GM18873 (cell line): ENCODE measurements around the gene NT5C.

ENCODE experiments used
- ATAC-seq: cut with Tn5 transposase; IDR thresholded peaks from one replicate; pipeline ENCODE4 v1.9.1; 2021; ENCODE audit warnings: mild to moderate bottlenecking, moderate library complexity, moderate number of reproducible peaks; ENCODE audit not compliant: unreplicated experiment, low FRiP score

NT5C gene

GRCh38 chr17:75124041-75124818 lies 7.3 kb downstream of the NT5C start:
- ATAC-seq, result no peak

DNA sequence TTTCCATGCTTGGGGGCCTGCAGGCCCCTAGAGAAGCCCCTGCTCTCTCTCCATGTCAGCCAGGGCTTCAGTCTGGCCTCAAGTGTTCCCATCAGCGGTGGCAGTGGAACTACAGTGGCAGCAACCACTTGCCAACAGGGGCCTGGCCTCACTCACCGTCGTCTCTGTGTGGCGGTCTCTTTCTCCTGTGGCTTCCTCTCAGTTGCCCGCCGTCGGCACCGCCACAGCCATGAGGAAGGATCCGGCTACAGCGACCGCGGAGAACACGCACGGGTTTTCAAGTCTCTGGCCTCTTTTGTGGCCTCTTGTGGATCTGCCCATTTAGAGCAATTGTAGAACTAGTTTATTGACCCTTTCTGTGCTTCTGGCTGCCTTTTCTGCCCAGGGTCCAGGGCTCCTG lies 13.2 kb downstream of the NT5C start:
- ATAC-seq, result no peak

GRCh38 chr17:75116737-75117136 lies 14.8 kb downstream of the NT5C start:
- ATAC-seq, result no peak

GRCh38 chr17:75115555-75115954 lies 16.0 kb downstream of the NT5C start:
- ATAC-seq, result no peak

DNA sequence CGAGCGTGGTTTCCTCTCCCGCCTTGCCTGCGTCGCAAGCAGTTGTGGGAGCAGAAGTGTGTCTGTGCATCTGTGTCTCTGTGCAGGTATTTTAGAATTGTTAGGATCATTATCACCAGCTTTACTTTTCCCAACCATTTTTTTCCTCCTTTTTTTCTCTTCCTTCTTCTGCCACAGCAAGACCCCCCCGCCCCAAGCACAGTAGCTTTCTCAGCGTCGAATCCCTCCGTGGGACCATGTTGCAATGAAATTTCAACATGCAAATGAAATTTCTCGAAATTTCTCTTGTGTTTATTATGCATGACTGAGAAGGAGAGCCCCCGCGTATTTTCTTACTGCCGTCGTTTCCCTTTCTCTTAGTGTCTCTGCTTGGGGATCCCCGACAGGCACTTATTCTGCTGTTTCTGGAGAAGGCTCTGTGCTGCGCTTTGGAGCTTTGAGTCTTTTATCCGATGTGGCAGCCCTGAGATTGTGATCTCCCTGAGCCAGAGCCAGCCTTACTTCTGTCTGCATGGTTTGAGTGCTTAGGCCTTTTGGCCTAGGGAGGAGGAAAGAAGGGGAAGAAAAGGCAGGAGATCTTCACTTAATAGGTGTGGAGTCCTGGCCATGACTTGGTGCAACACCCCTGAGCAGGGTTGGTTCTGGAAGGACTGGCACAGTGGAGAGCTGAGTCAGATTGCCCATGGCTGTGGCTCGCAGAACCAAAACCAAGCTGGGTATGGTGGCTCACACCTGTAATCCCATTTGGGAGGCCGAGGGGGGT lies 16.8 kb downstream of the NT5C start:
- ATAC-seq, result no peak

- ATAC-seq, result no peak
Observed at GRCh38 chr17:75113798-75114551, 17.6 kb downstream of the NT5C start.

DNA sequence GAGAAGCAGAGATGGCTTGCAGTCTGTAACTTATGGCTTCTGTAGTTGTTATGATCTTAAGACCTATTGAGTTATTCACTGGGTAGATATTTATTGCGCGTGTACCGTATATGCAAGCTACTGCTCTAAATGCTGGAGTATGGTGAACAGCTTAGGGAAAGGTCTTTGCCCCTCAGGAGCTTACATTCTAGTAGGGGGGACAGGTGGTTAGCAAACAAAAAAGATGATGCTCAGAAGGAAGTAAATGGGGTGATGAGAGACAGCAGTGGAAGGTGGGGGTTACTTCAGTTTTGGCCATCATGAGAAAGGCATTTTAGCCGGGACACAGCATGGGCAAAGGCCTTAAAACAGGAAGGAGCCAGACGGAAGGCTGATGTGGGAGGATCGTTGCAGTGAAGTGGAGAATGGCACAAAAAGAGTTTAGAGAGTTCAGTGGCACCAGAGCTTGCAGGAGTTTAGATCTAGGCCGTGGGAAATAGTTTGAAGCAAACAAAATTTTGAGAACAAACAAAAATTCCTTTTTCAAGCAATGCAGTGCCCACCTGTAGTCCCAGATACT lies 19.7 kb downstream of the NT5C start:
- no peak for ATAC-seq

DNA sequence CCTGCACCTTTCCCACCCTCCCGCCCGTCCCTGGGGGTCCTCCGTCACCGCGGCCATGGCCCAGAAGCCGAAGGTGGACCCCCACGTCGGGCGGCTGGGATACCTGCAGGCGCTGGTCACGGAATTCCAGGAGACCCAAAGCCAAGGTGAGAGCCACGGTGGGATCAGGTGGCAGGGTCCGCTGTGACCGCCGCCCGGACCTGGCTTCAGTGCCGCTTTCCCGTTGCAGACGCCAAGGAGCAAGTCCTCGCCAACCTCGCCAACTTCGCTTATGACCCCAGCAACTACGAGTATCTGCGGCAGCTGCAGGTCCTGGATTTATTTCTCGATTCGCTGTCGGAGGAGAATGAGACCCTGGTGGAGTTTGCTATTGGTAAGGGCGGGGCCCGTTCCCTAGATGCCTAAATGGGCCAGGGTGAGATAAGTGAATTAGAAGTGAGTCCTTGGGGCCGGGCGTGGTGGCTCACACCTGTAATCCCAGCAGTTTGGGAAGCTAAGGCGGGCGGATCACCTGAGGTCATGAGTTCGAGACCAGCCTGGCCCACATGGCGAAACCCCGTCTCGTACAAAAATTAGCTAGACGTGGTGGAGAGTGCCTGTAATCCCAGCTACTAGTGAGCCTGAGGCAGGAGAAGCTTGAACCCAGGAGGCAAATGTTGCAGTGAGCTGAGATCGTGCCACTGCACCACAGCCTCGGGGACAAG lies 21.2 kb downstream of the NT5C start:
- no peak for ATAC-seq

GRCh38 chr17:75109407-75110233 lies 21.9 kb downstream of the NT5C start, which contains the start of gene ARMC7:
Gene ARMC7 (plus strand): TSS chr17:75109969. CDS start chr17:75110289, 320 bp downstream.
- peak; percentile 51 for ATAC-seq

GRCh38 chr17:75109046-75109406 lies 22.5 kb downstream of the NT5C start:
- ATAC-seq, result no peak

- no peak for ATAC-seq
Observed at GRCh38 chr17:75108193-75108592, 23.3 kb downstream of the NT5C start.

DNA sequence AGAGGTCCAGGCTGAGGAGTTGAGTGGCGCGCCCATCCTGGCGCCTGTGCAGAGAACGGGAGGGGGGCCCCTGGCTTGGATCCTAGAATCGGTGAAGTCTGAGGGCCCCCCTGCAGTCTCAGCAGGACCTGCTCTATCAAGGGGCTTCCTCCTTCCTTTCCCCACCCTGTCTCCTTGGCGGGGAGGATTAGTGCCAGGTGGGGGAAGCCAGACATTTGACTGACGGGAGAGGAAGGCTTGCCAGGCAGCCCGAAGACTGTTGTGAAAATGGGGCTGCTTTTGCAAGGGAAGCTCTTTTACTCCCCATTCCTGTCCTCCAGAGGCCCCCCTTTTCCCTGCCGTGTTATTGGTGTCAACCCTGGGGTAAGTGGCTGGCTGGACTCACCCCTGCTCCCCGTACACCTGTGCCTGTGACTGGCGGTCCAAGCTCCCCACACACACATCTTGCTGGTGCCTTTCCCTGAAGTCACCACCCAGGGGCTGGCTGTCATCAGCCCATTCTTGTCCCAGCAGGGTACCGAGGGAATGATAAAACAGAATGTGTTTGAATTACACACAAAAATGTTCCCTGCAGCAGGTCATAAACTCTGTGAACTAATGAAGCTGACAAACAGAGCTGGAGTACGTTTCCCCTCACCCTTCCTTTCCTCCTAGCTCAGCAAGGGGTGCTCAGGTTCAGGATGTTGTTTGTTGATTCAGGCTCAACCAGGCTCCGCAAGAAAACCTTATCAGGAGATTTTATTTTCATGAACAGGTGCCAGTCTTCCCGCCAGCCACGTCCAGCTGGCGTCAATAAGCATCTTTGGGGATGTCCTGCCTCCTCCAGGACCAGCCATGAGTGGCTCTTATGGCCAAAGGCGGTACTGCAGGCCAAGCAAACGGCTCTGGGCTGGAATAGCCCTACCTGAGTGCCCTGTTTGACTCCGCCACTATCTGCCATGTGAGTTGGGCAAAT lies 26.1 kb downstream of the NT5C start:
- ATAC-seq, result no peak

DNA sequence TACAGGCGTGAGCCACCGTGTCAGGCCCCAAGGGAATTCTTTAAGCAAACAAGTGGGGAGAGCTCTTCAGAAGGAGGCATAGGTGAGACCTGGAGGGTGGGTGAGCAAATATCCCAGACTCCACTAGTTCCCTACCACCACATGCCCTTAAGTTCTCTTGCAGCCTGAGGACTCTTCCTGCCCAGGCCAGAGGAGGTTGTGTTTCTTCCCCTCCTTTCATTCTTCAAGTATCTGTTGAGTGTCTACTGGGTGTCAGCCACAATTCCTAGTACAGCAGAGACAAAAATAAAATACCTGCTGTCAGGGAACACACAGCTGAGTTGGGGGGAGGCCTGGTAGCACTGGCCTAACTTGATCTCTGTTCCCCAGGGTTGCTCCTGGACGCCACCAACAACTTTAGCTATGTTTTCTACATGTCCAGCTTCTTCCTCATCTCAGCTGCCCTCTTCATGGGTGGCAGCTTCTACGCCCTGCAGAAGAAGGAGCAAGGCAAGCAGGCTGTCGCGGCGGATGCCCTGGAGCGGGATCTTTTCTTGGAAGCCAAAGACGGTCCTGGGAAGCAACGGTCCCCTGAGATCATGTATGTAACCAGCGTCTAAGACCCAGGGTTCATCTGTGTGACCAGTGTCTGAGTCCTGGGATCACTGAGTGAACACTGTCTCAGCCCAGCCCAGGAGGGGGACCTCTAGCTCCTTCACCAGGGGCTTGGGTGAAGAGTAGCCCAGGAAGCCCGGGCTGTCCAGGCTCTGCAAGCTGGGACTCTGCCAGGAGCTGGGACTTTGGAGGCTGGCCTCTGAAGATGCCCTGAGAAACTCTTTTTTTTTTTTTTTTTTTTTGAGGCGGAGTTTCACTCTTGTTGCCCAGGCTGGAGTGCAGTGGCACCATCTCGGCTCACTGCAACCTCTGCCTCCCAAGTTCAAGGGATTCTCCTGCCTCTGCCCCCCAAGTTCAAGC lies 27.7 kb downstream of the NT5C start:
- no peak for ATAC-seq

- no peak for ATAC-seq
Observed at GRCh38 chr17:75102385-75102821, 29.1 kb downstream of the NT5C start.

DNA sequence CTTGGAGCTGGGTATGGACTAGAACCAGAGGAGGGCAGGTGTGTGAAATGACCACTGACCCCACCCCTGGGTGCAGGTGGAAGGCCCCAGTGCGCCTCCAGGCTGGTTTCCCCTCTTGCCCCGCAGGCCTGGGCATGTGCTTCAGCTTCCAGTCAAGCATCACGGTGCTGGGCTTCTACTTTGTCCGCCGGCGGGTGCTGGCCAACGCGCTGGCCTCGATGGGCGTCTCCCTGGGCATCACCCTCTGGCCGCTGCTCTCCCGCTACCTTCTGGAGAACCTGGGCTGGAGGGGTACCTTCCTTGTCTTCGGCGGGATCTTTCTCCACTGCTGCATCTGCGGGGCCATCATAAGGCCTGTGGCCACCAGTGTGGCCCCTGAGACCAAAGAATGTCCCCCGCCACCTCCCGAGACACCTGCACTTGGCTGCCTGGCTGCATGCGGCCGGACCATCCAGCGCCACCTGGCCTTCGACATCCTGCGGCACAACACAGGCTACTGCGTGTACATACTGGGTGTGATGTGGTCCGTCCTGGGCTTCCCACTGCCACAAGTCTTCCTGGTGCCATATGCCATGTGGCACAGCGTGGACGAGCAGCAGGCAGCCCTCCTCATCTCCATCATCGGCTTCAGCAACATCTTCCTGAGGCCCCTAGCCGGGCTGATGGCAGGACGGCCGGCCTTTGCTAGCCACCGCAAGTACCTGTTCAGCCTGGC lies 31.5 kb downstream of the NT5C start:
- ATAC-seq, result no peak

DNA sequence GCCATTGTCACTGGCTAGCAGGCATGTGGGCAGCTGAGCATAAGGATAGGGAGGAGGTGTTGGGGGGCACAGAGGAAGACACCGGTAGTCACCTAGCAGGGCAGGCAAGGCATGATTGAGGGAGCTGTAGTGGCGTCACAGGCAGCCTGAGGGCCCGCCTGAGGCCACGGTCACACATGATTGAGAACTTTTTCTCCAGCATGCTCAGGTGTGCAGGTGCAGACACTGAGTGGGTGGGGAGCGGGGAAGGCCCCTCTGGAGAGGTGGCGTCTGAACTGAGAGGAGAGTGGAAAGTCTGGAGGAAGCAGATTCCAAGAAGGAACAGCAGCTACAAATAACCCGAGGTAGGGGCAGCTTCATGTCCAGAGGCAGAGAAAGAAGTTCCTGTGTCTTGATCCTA lies 32.7 kb downstream of the NT5C start:
- no peak for ATAC-seq
